NCI-H69 (cell line): ENCODE measurements around the gene FBXL17.

Source experiments
- DNase-seq: peaks from one replicate; lab custom pipeline; 2025; lab: John Stamatoyannopoulos, UW

Gene FBXL17

DNA sequence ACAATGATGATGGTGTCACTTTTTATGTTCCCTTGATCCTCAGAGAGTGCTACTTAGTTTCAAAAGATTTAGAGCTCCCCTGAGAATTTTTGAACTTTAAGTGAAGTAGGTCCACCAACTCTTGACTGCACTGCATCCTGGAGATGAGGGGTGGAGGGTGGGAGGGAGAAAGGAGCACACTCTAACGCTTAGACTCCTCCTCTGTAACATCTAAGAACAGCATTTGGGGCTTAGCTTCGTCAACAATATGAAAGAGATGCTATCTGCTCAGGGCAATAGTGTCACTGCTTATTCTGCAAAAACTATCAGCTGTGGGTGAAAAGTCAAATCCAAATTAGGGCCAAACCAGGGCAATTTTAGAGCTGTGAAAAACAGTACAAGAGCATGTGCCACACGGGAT is 468.4 kb downstream of the FBXL17 start:
- no peak for DNase-seq

DNA sequence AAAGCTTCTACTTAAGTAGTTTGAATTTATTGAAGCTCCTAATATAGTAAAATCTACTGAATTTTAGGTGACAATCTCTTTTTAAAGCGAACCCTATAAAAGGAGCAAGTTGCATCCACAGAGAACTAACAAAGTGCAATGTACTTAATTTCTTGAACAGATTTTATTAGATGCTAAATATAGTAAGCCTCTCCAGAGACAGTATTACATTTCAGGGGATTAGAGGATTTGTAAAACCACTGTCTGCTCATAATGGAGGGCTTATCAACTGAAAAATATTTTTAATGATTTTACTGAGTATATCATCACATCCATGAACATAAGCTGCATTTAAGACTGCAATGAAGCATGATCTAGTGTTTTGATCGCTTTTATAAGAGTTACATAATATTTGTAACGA is 481.2 kb downstream of the FBXL17 start:
- no peak for DNase-seq

DNA sequence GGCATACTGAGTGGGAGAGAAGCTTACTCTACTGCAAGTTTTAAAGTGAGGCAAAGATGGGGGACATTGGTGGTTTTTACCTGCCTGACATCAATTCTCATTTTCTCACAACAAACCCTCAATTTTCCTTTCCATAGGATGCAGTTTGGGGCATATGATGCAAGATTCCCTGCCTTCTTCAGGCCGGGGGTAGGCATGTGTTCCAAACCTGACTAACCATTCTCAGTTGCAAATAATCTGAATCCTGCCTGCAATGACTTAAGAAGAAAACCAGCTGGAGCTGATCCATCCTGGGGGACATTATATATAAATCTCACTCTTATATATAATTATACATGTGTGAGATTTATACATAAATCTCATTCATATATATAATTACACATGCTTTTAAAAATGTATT is 487.5 kb downstream of the FBXL17 start:
- DNase-seq: peak; percentile 67

DNA sequence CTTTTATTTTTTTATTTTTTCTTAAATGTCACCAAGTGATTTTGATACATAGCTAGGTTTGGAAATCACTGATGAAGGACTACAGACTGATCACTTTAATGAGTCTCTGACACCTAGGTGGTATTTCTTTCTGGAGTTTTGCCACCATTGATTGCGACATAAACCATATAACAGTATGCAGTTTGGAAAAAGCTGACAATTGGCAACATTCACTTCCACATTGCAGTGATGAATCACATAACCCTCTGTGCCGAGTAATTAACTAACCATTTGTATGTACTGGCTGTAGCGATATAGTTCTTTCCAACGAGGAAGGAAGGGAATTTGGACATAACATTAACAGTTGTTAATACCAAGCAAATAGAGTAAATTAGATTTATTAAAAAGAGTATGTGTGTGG is 488.3 kb downstream of the FBXL17 start:
- DNase-seq: peak; percentile 73

DNA sequence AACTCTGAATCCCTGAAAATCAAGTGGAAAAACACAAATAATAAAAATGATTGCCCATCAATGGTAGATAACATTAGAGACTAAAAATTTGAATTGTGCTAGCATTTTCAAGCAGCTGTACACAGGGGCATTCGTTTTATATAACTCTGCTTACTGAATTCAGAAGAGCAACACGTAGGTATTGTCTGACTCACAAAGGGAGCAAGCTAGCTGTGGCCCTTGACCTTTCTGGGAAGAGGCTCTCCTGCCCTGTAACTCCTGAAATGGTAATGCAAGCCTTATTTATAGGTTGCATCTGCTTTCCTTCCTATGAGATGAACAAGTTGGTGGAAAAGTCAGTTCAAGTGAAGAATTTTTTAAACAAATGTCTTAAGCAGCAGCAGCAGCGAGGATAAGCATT is 492.5 kb downstream of the FBXL17 start:
- DNase-seq: no peak

DNA sequence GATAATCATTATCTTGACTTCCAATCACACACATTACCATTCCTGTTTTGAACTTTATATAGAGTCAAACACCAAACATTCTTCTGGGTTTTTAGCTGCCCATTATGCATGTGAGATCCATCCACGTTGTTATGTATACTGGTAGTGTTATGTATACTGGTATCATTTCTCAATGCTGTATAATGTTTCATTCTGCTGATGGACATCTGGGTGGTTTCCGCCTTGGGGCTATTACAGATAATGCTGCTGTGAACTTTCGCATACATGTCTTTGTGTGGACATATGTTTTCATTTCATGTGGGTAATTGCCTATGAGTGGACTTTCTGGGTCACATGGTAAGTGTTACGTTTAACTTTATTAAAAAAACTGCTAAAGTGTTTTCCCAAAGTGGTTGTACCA is 493.4 kb downstream of the FBXL17 start:
- DNase-seq: peak; percentile 28

DNA sequence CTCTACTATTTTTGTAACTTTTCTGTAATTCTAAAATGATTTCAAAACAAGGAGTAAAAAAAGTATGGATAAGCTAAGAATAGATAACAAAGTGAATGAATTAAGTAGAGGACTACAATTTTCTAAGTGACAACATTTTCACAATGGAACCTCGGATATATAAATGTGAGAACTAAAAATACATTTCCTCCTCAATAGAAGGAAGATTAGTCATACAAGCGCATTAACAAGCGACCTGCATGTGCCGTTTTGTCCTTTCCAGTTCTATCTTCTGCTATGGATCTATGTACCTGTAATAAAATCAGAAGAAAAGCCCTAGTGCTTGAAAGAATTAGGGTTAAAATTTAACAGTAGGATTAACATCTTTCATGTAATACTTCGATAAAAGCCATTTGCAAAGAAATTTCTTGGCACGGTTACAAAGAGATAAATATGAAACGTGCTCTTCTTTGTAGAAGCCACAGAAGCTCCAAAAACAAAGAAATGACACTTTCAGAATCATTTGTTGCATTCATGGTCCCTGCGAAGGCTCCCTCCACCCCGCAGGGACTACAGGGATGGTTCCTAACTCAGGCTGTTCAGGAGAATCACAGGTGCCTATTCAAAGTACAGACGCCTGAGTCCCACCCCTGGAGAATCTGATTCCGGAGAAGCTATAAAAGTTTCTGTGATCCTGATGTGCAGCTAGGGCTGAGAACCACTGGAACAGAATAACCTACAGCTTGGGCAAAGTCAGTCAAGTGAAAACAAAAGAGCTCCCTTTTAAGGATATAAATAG is 494.5 kb downstream of the FBXL17 start:
- DNase-seq: peak; percentile 37

DNA sequence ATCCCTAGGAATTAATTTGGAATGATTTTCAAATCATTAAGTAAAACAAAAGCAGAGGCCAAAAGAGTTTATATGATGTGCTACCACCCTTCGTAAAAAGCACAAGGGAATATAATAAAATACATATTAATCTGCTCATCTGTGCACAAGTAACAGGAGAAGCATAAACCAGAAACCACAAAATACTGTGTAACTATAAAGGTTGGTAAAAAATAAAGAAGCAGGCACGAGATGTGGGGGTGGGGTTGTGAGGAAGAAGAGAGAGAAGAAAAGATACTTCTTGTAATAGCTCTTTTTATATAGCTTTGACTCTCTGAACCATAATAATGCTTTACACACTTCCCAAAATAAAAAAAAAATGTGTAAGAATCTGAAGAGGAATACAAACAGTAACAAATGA is 496.3 kb downstream of the FBXL17 start:
- no peak for DNase-seq

DNA sequence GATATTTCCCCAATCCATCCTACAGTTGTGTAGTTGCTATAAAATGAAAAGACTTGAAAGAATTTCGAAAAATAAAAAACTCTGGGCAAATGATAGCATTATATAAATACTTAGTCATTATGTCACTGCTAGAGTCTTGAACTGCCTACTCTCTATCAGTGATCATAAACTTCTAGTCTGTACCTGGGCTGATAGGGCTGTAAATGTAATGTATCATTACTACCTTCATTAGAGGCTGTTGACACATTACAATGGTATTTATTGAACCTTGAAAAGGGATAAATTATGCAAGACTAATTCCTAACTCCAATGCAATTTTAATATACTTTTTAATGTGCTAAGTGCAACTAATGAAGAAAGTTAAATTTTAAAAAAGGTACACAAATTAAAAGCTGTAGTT is 497.0 kb downstream of the FBXL17 start:
- no peak for DNase-seq

DNA sequence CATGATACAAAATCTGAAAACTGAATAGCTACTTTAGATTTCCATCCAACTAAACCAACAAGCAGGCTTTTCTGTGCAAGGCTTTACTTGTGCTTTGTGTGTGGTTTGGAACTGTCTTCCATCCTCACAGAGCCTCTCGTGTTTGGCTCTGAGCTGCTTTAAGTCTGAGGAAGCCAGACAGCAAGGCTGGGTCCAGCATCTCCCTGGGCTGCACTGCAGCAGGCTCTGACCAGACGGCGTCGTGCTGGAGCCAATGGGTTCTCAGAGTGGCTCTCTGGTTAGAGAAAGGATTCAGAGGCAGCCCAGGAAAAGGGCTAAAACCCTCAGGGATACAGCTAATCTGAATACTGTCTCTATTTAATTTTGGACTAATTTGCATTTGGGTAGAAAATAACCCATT is 503.2 kb downstream of the FBXL17 start:
- DNase-seq: no peak

DNA sequence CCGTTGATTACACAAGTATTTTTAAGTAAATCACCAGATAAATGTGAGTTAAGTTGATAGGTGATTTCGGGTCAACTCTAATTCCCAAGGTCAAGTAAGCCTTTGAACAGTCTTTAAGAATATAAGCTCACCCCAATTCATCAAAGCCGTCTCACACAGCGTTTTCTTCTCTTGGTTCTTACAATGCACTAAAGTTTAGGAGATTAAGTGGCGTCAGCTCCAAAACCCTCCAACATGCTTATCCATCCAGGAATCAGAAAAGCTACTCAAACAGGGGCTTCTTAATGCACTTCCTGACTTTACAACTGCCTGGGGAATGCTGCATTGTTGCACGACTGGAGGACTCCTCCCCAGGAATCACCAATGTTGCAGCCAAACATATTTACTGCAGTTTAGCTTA is 505.0 kb downstream of the FBXL17 start:
- peak; percentile 14 for DNase-seq

DNA sequence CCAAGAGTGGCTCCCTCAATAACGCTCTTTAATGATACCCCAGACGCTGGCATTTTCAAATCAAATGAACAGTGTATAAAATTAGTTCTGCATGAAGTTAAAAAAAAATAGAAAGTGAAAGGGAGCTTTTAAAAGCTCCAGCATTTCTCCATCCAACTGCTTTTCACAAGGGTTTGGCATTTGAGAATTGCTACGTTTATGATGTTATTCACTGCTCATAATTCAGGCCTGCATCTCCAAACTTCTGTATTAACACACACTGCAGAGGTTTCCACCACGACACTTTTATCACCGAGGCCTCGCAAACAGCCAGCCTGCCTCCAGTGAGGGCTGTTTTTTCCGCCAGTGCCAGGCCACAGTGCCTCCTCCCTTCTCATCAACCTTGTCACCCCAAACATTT is 505.6 kb downstream of the FBXL17 start:
- DNase-seq: no peak

DNA sequence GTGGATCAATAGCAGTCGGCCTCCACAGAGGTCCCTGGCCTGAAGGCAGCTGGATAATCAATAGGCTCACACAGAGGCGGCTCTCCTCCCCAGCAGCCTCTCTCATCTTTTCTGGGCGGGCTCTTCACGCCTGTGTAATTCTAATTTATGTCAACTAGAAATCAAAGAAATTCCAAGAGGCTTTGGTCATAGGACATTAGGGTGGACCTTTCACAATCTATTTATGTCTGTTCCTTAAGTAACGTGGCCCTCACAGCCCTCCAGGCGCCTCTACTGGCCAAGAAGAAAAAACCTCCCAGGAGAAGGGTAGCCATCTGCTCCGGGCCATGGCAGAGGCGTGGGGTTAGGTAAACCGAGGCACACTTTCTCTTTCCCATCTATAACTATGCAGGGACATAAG is 506.1 kb downstream of the FBXL17 start:
- DNase-seq: no peak

DNA sequence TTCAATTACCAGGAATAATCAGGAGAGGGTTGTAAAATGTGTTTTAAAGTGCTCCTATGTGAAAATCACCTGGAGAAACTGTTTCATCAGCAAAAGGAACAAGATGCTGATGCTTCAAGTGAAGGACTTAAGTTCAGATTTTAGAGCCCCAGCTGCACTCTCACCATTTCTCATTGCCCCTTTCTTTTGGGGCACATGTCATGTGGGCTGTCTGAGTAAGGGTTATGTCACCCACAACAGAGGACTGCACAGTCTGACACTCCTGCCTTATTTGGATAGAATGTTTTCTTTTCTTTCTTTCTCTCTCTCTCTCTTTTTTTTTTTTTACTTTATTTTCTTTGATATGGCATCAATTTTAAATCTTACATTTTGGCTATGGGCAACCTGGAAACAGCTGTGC is 507.1 kb downstream of the FBXL17 start:
- peak; percentile 47 for DNase-seq

DNA sequence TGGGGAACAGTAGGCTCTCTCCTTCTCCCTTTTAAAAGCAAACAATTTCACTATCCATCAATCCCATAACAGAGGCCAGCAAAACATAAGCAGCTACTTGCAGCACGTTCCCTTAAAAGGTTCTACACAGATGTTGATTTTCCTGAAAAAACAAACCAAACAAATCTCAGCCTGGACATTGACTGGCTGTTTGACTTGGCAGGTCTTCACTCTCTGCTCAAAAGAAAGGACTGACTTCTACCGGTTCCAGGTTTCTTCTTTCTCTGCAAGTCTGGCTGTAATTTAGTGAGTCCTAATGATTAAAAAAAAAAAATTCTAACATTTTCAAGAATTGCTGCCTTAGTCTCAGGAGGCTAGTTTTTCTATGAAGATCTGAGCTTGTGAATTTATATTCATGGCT is 508.0 kb downstream of the FBXL17 start:
- DNase-seq: peak; percentile 93

DNA sequence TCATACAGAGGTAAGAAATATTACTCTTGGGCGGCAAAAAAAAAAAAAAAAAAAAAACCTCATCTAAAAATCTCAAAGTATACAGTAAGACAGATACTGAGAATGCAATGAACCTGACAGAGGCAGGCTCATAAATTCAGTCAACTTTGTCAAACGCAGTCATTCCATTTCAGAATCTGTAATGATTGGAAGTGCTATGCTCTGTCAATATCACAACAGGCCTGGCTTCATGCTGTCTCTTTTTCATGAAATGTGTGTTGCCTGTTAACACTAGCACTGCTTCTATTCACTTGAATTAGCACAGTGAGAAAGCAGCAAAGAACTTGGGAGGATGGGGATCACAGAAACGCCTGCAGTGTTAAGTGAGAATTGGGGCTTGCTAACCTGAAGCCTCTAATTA is 510.9 kb downstream of the FBXL17 start:
- peak; percentile 51 for DNase-seq

DNA sequence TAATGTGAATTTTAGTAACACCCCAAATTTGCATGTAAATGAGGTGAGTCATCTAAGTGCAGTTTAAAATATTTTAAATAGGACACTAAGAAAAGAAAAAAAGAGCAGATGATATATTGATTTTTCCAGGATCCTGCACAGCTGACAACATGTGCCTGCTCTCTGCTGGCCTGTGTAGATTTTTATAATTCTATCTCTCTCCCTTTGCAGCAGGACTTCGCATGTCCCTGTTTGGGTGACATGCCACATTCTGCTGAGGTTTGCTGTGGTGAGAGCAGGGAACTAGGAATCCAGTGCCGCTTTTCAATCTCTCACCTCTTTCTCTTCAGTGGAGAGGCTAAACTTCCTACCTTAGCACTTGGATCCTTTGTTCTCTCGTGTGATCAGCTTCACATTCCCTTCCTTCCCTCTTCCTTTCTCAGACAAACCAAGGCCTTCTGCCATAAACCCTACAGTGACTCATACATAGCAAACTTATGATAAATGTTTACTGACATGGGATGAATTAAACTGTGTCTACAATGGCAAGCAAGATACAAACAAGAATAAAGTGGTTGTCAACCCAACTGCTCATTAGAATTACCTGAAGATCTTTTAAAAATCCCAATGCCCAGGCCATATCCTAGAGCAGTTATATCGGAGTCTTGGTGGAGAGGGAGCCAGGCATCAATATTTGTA is 512.3 kb downstream of the FBXL17 start:
- peak; percentile 47 for DNase-seq

DNA sequence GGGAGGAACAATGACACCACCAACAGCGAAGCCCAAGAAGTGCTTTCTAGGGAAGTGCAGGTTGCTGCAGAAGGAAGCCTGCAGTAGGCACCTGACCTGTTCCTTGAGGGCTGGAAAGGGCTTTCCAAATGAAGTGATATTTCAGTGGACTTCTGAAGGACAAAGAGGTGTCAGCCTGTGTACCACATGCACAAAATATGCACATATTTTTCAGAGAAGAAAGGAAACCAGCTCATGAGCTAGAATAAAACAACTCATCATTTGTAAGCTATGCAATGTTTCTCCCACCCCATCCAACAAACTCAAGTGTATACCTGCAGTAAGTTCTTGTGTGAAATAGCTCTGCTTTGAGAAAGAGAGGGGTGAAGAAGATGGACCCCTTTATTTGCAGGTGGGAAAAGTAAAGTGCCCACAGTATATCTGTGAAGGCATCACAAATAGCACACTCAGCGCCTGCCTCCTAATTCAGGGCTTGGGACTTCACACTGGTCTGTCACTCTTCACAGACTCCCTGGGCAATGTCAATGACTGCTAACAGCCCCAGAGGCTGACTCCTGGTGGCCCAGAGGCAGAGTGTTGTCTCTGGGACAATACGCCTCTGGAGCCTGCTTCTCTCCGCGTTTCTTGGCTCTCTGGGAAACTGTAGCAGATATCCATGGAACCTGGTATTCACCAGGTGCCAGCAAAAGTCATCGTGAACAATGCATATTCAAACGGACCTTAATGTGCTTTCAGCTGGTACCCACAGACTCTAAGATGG is 513.1 kb downstream of the FBXL17 start:
- DNase-seq: peak; percentile 28

DNA sequence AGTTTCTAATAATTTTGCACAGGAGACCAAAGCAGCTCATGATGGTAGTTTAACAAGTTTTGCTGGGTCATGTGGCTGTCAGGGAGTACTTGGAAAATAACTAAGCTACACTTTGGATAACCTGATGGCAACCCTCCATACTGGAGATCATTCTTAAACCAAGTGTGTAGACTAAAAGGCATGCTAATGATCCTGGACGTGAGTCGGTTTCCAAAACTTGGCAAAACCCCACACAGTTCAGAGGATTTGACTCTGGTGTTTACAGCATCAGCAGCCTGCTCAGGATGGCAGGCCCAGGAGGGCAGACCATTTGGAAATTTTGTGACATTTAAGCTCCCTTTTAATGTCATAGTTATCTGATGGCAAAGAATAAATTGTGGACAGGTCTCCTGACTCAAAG is 514.6 kb downstream of the FBXL17 start:
- no peak for DNase-seq

DNA sequence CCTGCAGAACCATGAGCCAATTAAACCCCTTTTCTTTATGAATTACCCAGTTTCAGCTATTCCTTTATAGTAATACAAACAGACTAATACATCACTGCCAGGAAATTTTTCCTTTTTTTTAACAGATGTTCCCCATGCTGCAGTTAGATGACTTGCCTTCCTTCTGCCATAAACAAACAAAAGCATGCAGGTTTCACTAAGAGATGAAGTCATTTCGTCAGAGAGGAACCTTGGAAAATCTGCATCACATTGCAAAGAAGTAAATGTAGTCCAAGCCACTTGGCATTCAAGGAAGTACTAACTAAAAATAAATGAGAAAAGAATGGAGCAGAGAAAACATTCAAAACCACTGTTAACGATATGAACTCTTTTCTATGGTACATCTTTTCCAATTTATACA is 517.1 kb downstream of the FBXL17 start:
- peak; percentile 48 for DNase-seq

DNA sequence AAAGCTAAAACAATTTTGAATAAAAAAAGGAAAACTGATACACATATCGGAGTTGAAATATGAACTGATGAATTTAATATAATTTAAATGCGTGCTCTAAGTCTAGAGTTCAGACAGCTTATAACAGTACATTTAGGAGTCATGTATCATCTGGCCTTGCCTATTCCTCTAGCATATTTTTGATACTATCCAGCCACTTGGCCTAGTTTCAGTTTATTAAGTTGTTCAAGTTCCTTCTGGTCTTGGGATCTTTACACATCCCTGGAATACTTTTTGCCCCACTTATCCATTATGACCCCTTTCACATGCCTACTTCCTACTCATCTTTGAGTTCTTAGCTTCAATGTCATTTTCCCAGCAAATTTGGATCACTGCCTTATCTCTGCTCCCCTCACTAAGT is 518.8 kb downstream of the FBXL17 start:
- DNase-seq: no peak

DNA sequence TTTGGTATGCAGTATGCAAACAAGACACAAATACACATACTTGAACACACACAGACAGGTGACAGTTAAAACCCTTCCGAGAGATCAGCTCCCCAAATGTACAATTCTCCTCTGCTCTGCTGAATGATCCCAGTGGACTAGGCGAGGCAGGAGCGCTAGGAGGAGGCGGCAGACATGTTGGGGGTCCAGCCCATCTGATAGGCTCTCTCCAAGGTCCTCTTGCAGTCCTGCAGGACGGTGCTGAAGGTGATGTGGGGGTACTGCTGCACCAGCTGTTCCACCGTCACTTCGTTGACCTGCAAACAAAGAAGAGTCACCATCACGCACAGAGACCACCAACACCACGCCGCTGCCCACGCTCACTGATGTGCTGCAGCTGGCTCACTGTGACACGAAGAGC is 520.3 kb downstream of the FBXL17 start:
- no peak for DNase-seq

DNA sequence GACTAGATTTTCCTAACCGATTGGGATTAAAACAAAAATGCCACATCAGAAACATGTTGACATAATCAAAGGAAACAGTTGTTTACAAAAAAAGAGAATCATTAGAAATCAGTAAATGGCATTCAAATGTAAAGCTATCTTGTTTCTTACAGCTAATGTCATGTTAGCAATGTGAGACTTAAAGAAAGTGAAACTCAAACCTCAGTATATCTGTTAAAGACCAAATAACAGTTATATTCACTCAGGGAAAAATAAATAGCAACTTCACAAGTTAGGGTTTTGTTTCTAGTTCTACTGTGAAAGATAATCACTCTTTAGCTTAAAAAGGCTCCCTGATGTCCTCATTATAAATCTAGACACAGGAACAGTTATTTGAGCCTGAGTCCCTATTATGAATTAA is 521.9 kb downstream of the FBXL17 start:
- no peak for DNase-seq
